H1 (cell line): Measurements from ENCODE around the gene CDH15. TPM values are rescaled to one million over a fixed set of nuclear protein-coding genes. Genes with fewer than 3 reads are reported as not detected.

ENCODE experiments used
- CTCF ChIA-PET: fragments of 300-600 bp; sonication (Branson Sonifier 250); formaldehyde crosslinking; loops from one replicate; lab custom pipeline; 2021; ENCODE audit not compliant: partially characterized antibody; lab: Charles Lee
- POLR2A ChIA-PET: fragments of 300-600 bp; sonication (Branson Sonifier 250); formaldehyde crosslinking; loops from one replicate; lab custom pipeline; 2021; ENCODE audit warnings: inconsistent platforms; ENCODE audit not compliant: partially characterized antibody; lab: Charles Lee
- DNase-seq, 2 experiments: peaks; one replicate each; pipeline versions ENCODE4 v3.0.0 to v3.0.0-alpha.2; 2010 to 2022; ENCODE audit warnings: low spot score in 2 of 2, low read depth in 1 of 2, mixed read lengths in 1 of 2
- FAIRE-seq: peaks from 2 replicates; lab custom pipeline; 2011; peaks lifted over from hg19 to GRCh38; lab: Jason Lieb, UNC
- H2AFZ ChIP-seq: 2 replicates; pipeline ENCODE4 v1.8.1; 2012; ENCODE audit warnings: low read length, inconsistent platforms
- H2AK5ac ChIP-seq: 2 replicates; pipeline ENCODE4 v1.6.1; 2013; ENCODE audit warnings: low read depth, low read length
- H2BK120ac ChIP-seq: replicated peaks from 2 replicates; pipeline ENCODE3; 2013; ENCODE audit warnings: low read depth, low read length, inconsistent platforms
- H2BK12ac ChIP-seq: 2 replicates; pipeline ENCODE4 v1.6.1; 2013; ENCODE audit warnings: low read depth, low read length
- H2BK15ac ChIP-seq: 2 replicates; pipeline ENCODE4 v1.6.1; 2013; ENCODE audit warnings: low read length
- H2BK20ac ChIP-seq: 2 replicates; pipeline ENCODE4 v1.6.1; 2013; ENCODE audit warnings: low read length
- H2BK5ac ChIP-seq: 2 replicates; pipeline ENCODE4 v1.6.1; 2013; ENCODE audit warnings: low read depth, low read length
- H3K14ac ChIP-seq: 2 replicates; pipeline ENCODE4 v1.6.1; 2013; ENCODE audit warnings: inconsistent platforms; ENCODE audit not compliant: insufficient read length
- H3K18ac ChIP-seq: 2 replicates; pipeline ENCODE4 v1.6.1; 2013; ENCODE audit warnings: low read length; ENCODE audit errors: extremely low read depth
- H3K23ac ChIP-seq: 2 replicates; pipeline ENCODE4 v1.6.1; 2013; ENCODE audit warnings: inconsistent platforms; ENCODE audit not compliant: insufficient read length
- H3K23me2 ChIP-seq: 2 replicates; pipeline ENCODE4 v1.6.1; 2013; ENCODE audit warnings: low read depth, low read length
- H3K27ac ChIP-seq: 2 replicates; pipeline ENCODE4 v1.6.1; 2011; ENCODE audit warnings: low read depth, low read length, inconsistent platforms
- H3K27me3 ChIP-seq, 4 experiments: replicated peaks in 1 of 4; 1 replicate in 1 of 4; 2 replicates in 3 of 4; pipeline versions ENCODE4 v1.6.1 to v1.8.1; 2011 to 2013; ENCODE audit warnings: low read length in 3 of 4, mild to moderate bottlenecking in 3 of 4, inconsistent platforms in 2 of 4, mixed read lengths in 2 of 4, moderate library complexity in 1 of 4; ENCODE audit not compliant: control insufficient read depth in 3 of 4, insufficient read depth in 3 of 4; ENCODE audit errors: extremely low read depth in 1 of 4
- H3K36me3 ChIP-seq, 4 experiments: 2 replicates each; pipeline versions ENCODE4 v1.6.1 to v1.8.1; 2011 to 2013; ENCODE audit warnings: mild to moderate bottlenecking in 4 of 4, low read length in 3 of 4, moderate library complexity in 2 of 4, control low read depth in 1 of 4, inconsistent platforms in 1 of 4; ENCODE audit not compliant: insufficient read depth in 4 of 4, control insufficient read depth in 2 of 4
- H3K4ac ChIP-seq: replicated peaks from 2 replicates; pipeline ENCODE3; 2013; ENCODE audit warnings: low read length, low read depth, mixed read lengths, inconsistent platforms; ENCODE audit not compliant: insufficient read length
- H3K4me1 ChIP-seq, 4 experiments: replicated peaks in 1 of 4; 1 replicate in 1 of 4; 2 replicates in 3 of 4; pipeline versions ENCODE4 v1.6.1 to v1.8.1; 2011 to 2013; ENCODE audit warnings: low read length in 3 of 4, inconsistent platforms in 2 of 4, mixed read lengths in 1 of 4; ENCODE audit not compliant: insufficient read depth in 4 of 4, control insufficient read depth in 3 of 4
- H3K4me2 ChIP-seq, 2 experiments: 2 replicates each; pipeline versions ENCODE4 v1.6.1 to v1.8.1; 2011 to 2013; ENCODE audit warnings: low read depth in 2 of 2, low read length in 2 of 2, control low read depth in 1 of 2, inconsistent platforms in 1 of 2, mild to moderate bottlenecking in 1 of 2; ENCODE audit not compliant: insufficient read depth in 1 of 2
- H3K4me3 ChIP-seq, 4 experiments: fragments of 200-600, 300-600 bp in 1 of 4; sonication (generic), shearing (Covaris generic), sonication (Bioruptor Twin) in 1 of 4; 2 replicates each; pipeline versions ENCODE4 v1.5.1 to v1.8.1; 2011 to 2016; ENCODE audit warnings: low read length in 4 of 4, low read depth in 3 of 4, control low read depth in 2 of 4, inconsistent platforms in 2 of 4, mild to moderate bottlenecking in 2 of 4, mixed read lengths in 1 of 4, moderate library complexity in 1 of 4; ENCODE audit not compliant: insufficient read depth in 2 of 4; ENCODE audit errors: extremely low read depth in 1 of 4
- H3K56ac ChIP-seq: replicated peaks from 2 replicates; pipeline ENCODE3; 2013; ENCODE audit warnings: low read depth, mild to moderate bottlenecking, mixed read lengths, low read length, inconsistent platforms; ENCODE audit not compliant: insufficient read length
- H3K79me1 ChIP-seq: 2 replicates; pipeline ENCODE4 v1.6.1; 2013; ENCODE audit warnings: low read depth, low read length, control low read depth
- H3K79me2 ChIP-seq, 2 experiments: 2 replicates each; pipeline versions ENCODE4 v1.6.1 to v1.8.1; 2012 to 2013; ENCODE audit warnings: low read length in 2 of 2, mild to moderate bottlenecking in 2 of 2, inconsistent platforms in 1 of 2; ENCODE audit not compliant: insufficient read depth in 2 of 2, control insufficient read depth in 1 of 2
- H3K9ac ChIP-seq, 4 experiments: replicated peaks in 1 of 4; 1 replicate in 1 of 4; 2 replicates in 3 of 4; pipeline versions ENCODE4 v1.6.1 to v1.8.1; 2011 to 2013; ENCODE audit warnings: low read depth in 3 of 4, low read length in 3 of 4, control low read depth in 2 of 4, mild to moderate bottlenecking in 2 of 4, moderate library complexity in 2 of 4, inconsistent platforms in 1 of 4; ENCODE audit errors: extremely low read depth in 1 of 4
- H3K9me3 ChIP-seq, 2 experiments: 2 replicates each; pipeline versions ENCODE4 v1.6.1 to v1.8.1; 2012 to 2013; ENCODE audit warnings: mild to moderate bottlenecking in 2 of 2, moderate library complexity in 2 of 2, control low read depth in 1 of 2, inconsistent platforms in 1 of 2, low read depth in 1 of 2, low read length in 1 of 2, mixed read lengths in 1 of 2; ENCODE audit not compliant: insufficient read depth in 2 of 2
- H4K20me1 ChIP-seq, 2 experiments: replicated peaks in 1 of 2; 2 replicates each; pipeline versions ENCODE3 to v1.8.1; 2011 to 2013; ENCODE audit warnings: inconsistent platforms in 2 of 2, low read length in 2 of 2, mild to moderate bottlenecking in 1 of 2; ENCODE audit not compliant: insufficient read depth in 2 of 2, control insufficient read depth in 1 of 2
- H4K5ac ChIP-seq: 2 replicates; pipeline ENCODE4 v1.6.1; 2013; ENCODE audit warnings: low read length, low read depth, mixed read lengths, inconsistent platforms; ENCODE audit not compliant: insufficient read length
- H4K8ac ChIP-seq: 2 replicates; pipeline ENCODE4 v1.8.0; 2013; ENCODE audit warnings: mild to moderate bottlenecking, moderate library complexity, low read length, inconsistent platforms; ENCODE audit not compliant: insufficient read depth; ENCODE audit errors: extremely low read depth
- H4K91ac ChIP-seq: replicated peaks from 2 replicates; pipeline ENCODE3; 2013; ENCODE audit warnings: low read length, mixed read lengths, inconsistent platforms; ENCODE audit not compliant: insufficient read length
- JUN ChIP-seq: IDR thresholded peaks from 2 replicates; pipeline ENCODE4 v1.6.1; 2011; ENCODE audit warnings: low read depth, mild to moderate bottlenecking, improper control_type of control experiment, low read length
- MAFK ChIP-seq: IDR thresholded peaks from 2 replicates; pipeline ENCODE4 v1.6.1; 2012; ENCODE audit warnings: low read depth, mild to moderate bottlenecking, improper control_type of control experiment, low read length
- POLR2AphosphoS5 ChIP-seq: IDR thresholded peaks from 2 replicates; pipeline ENCODE4 v1.6.1; 2011; ENCODE audit warnings: low read depth, low read length
- WGBS, 2 experiments: shearing (Covaris generic) in 1 of 2; methylation state at CpG; one replicate each; pipeline versions ENCODE4 v1.1.6 to v1.1.7; 2013 to 2015; ENCODE audit warnings: low lambda C conversion rate in 2 of 2, mixed read lengths in 2 of 2, inconsistent platforms in 1 of 2, low coverage in 1 of 2, missing lambda C conversion rate in 1 of 2; ENCODE audit not compliant: insufficient replicate concordance in 2 of 2, insufficient coverage in 1 of 2, insufficient read length in 1 of 2; ENCODE audit errors: extremely low coverage in 1 of 2, missing lambda C conversion rate in 1 of 2; 5-methylcytosine and 5-hydroxymethylcytosine counted together
- polyA plus RNA-seq, 7 experiments: library from polyadenylated mRNA; depleted of rRNA in 3 of 7; stranded (reverse) in 5 of 7; unstranded in 2 of 7; fragments of >200 nt in 5 of 7; fragments of 200-250 nt in 2 of 7; gene quantifications; 1 replicate in 5 of 7; 2 replicates in 1 of 7; 4 replicates in 1 of 7; pipeline versions ENCODE4 v1.2.1 to v1.2.3, GENCODE V29; 2011 to 2013; ENCODE audit warnings: missing spikeins in 2 of 7, mixed read lengths in 2 of 7
- total RNA-seq: library from RNA; stranded (reverse); fragmentation: NEBNext Ultra II Directional; extraction: Animal tissue kit (Norgen Biotek cat#: 25700); gene quantifications from 2 replicates; pipeline ENCODE4 v1.2.1, GENCODE V29; 2021

CDH15 gene
- total and polyA plus RNA-seq, 2 of the 8 experiments (the other 6 are each of a cell fraction or from before 2014, with no cell fraction given): 0.50 to 0.82 TPM

DNA sequence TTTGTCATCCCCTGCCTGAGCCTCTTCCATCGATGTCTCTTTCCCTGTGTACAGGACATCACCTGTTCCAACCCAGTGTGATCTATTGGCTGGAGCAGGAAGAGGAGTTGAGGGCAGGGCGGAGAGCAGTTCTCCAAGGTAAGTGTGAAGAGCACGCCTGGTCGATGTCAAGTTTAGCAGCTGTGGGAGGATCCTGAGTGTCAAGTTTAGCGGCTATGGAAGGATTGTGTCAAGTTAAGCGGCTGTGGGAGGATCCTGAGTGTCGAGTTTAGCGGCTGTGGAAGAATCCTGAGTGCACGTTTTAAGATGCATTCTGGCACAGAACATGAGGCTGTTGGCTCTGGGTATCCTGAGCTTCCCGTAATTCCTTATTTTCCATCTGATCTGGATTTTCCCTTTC is 53.1 kb downstream of the CDH15 start:
- H3K4me2 ChIP-seq: no peak overlapping the region
- no peak overlapping the region for H2BK12ac ChIP-seq
- TF ChIP-seq JUN: no peak
- no peak for TF ChIP-seq POLR2AphosphoS5
- TF ChIP-seq MAFK: no peak

More for the DNA sequence above, 53.1 kb downstream of the CDH15 start:
- H3K79me2 ChIP-seq: peaks cover 0 to 7% of the 10 kb centered on the region in 2 experiments; a peak in 1 of 4 replicates
- H3K36me3 ChIP-seq: peaks cover 19 to 55% (median 43%) of the 10 kb centered on the region in 4 experiments
- no peak overlapping the region for H4K8ac ChIP-seq
- H3K79me1 ChIP-seq: peaks cover 5% of the 10 kb centered on the region; the same call in 1 of the 2 replicates
- no peaks in the 10 kb centered on the region for H3K23me2 ChIP-seq
- ChIA-PET POLR2A (interaction anchor here (0.7 kb wide), 1 partner anchor 69 kb away, joined by 3 read pairs; no protein-coding TSS in a partner anchor), CTCF (interaction anchor here (1.4 kb wide), 1 partner anchor 409 kb away, joined by 3 read pairs; no protein-coding TSS in a partner anchor)
- peaks cover 28% of the 10 kb centered on the region in 2 experiments for H3K9me3 ChIP-seq
- no peak overlapping the region for H2BK15ac ChIP-seq
- no peak overlapping the region for H3K4ac ChIP-seq
- H4K91ac ChIP-seq: no peak overlapping the region
- H2BK20ac ChIP-seq: no peak overlapping the region
- DNase-seq (no peak), FAIRE-seq (no peak)
- no peak overlapping the region for H2AK5ac ChIP-seq
- no peak overlapping the region for H3K14ac ChIP-seq
- H3K4me3 ChIP-seq: no peak overlapping the region
- no peak overlapping the region for H3K23ac ChIP-seq
- H2AFZ ChIP-seq: no peak overlapping the region
- no peaks in the 10 kb centered on the region for H3K4me1 ChIP-seq
- H3K9ac ChIP-seq: no peak overlapping the region
- H3K27ac ChIP-seq: no peak overlapping the region
- H4K20me1 ChIP-seq: peaks cover 0 to 5% of the 10 kb centered on the region in 2 experiments
- H4K5ac ChIP-seq: no peak overlapping the region
- H3K18ac ChIP-seq: no peak overlapping the region
- 98% methylated on average over 10 of the region's 10 CpGs; no CpG with 5 or more reads in 1 of the 2 experiments for WGBS, 2 experiments
- no peak overlapping the region for H2BK120ac ChIP-seq
- H2BK5ac ChIP-seq: no peak overlapping the region
- H3K56ac ChIP-seq: no peak overlapping the region
- H3K27me3 ChIP-seq: no peaks in the 10 kb centered on the region
